CD4-positive, alpha-beta T cell treated with Interleukin-12 subunit alpha and Interleukin-12 subunit beta, for 1 hour (primary cell): ENCODE results near the gene SLC16A13.
"Not testable (repeated sequence)": the region's sequence is repeated elsewhere in the genome, so short reads cannot be mapped to it uniquely, and the experiment has no call there.

Experiments used
- DNase-seq: peaks from one replicate; pipeline ENCODE4 v3.0.0-alpha.2; 2020

Gene SLC16A13

DNA sequence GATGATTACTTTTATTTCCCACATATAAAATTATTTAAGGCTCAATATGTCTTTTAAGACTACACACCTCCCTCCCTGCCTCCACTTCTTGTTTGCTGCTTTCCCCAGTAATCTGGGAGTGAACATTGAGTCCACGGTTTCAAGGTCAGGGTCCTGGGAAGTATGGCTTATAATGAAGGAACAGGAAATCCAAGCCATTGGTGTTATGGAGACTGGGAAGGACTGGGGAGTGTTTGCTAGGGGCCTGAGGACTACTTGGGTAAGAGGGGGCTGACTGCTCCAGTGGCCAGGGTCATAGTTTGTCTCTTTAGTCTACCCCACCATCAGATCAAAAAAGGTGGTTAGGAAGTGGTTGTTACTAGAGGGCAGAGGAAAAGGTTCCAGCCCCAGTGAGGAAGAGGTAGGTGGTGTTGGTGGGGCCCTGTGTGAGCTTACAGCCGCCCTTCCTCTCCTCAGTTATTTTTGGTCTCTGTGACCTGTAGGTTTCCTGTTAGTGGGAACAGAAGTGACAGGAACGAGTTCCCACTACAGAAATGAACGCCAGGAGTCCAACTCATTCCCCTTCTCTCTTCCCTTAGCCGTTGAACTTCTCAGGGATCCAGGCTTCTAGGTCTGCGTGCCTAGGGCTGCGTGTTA lies 742 bp upstream of the SLC16A13 start:
- DNase-seq = peak; percentile 75

DNA sequence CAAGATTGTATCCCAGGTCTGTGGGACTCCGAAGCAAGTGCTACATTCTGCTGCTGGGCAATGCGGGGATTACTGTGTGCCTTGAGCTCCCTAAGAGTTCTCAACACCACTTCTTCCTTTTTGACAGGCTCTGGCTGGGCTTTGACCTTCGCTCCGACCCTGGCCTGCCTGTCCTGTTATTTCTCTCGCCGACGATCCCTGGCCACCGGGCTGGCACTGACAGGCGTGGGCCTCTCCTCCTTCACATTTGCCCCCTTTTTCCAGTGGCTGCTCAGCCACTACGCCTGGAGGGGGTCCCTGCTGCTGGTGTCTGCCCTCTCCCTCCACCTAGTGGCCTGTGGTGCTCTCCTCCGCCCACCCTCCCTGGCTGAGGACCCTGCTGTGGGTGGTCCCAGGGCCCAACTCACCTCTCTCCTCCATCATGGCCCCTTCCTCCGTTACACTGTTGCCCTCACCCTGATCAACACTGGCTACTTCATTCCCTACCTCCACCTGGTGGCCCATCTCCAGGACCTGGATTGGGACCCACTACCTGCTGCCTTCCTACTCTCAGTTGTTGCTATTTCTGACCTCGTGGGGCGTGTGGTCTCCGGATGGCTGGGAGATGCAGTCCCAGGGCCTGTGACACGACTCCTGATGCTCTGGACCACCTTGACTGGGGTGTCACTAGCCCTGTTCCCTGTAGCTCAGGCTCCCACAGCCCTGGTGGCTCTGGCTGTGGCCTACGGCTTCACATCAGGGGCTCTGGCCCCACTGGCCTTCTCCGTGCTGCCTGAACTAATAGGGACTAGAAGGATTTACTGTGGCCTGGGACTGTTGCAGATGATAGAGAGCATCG lies 2.4 kb downstream of the SLC16A13 start:
- no peak for DNase-seq

DNA sequence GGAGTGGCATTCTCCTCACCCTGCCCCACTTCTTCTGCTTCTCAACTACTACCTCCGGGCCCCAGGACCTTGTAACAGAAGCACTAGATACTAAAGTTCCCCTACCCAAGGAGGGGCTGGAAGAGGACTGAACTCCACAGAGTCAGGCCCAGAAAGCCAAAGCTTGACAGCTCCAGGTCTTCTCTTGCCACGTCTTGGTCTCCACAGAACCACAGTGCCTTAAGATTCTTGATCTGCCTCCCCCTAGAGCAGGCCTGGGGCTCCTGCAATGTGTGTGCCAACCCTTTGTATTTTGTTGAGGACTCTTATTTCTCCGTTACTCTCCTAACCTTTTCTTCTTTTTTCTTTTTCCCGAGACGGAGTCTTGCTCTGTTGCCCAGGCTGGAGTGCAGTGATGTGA lies 4.0 kb downstream of the SLC16A13 start:
- no peak for DNase-seq

DNA sequence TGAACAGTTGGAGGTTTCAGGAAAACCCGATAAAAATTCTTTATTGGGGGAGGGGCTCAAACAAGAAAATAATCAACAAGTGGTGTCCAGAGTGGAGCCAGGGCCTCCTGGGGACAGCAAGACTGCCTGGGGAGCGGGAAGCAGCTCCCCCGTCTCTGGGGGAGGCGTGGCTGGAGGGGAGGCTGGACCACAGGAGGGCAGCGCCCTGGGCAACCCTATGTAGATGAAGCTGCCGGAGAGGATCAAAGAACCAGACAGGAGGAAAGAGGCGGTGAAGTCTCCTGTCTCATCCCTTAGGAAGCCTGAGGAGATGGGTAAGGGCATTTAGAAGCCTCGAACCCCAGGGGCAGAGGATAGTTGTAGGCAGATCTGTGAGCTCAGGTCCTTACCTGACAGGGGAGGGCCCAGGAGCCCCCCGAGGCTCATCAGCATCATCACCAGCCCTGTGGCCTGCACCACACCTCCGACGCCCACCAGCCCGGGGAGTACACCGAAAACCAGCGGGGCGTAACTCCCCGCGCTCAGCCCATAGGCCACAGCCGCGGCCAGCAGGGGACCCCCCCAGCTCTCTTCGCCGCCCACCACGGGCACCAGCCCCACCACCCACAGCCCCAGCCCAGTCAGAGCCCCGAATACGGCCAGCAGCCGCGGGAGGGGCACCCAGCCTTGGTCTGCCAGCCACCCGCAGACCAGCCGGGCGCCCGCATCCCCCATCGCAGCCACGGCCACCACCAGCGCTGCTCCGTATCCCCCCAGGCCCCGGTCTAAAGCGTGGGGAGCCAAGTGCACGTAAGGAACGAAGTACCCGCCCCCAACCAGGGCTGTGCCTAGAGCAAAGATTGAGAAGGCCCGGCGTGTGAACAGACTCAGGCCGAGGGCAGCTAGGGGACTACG lies 6.0 kb downstream of the SLC16A13 start:
- DNase-seq = peak; percentile 39

DNA sequence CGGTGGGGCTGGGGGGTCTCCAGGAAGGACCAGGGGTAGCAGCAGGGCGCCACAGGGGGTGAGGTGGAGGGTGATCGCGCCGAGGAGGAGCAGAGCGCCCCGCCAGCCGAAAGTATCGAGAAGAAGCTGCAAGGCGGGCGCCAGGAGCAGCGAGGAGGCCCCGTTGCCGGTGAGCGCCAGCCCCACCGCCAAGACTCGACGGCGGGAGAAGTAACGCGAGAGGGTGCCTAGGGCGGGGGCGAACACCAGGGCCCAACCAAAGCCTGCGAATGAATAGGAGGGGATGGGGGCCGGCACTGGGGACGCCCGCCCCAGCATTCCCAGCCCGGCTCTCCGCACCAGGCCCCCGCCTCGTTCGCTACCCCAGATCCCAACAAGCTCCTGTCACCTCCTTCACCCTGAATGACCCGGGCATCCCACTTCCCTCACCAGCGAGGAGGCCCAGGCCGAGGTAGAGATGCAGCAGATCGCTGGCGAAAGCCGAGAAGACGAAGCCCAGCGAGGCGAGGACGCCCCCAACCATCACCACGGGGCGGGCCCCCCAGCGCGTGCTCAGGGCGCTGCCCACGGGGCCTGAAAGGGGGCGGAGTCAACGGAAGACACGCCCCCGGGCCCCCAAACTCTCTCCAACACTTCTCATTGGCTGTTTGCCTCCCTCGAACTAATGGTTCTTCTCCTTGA lies 6.8 kb downstream of the SLC16A13 start:
- DNase-seq = peak; percentile 57

DNA sequence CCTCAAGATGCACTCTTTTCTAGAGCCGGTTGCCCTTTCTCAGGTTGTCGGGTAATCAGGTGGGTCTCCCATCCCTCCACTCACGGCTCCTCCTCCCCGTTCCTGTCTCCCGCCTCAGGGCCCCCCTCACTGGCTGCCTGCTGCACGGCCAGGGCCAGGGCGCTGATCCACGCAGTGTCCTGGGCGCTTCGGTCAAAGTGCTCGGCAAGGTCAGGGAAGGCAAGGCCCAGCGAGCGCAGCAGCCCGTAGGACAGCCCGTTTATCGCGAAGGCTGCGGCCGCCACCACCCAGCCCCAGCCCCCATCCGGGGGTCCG lies 7.3 kb downstream of the SLC16A13 start:
- DNase-seq = no peak

DNA sequence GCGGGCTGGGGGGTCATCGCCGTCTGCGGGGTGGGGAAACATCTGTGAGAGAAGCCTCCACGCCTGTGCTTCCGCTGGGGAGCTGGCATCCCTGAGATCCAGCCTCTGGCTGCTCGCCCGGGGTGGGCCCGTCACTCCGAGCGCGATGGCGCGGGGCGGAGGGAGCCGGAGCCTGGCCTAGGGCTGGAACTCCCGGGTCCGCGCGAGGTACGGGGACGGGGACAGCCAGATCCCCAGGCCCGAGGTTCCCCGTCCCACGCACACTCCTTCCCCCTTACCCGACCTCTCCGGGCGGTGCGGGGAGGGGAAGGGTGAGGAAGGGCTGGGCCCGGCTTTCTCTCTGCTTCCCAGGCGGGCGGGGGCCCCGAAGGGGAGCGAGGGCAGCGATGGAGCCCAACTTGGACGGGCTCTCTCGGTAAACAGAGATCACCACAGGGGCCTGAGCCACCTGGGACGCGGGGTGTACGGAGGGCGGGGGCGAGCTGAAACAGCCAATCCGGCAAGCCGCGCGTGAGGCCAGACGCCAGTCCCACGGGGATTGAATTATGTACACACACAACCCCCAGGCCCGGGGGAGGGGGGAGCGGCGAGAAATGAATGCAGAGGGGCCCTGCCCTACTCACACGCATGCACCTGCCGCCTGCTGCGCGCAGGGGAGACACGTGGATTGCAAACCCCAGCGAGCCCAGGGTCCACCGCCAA lies 7.8 kb downstream of the SLC16A13 start, which contains the start of gene SLC16A11:
Gene SLC16A11 (minus strand): TSS at position 596 of the 702 bp plus-strand sequence. CDS start 579 bp downstream, at position 17.
- peak; percentile 24 for DNase-seq

DNA sequence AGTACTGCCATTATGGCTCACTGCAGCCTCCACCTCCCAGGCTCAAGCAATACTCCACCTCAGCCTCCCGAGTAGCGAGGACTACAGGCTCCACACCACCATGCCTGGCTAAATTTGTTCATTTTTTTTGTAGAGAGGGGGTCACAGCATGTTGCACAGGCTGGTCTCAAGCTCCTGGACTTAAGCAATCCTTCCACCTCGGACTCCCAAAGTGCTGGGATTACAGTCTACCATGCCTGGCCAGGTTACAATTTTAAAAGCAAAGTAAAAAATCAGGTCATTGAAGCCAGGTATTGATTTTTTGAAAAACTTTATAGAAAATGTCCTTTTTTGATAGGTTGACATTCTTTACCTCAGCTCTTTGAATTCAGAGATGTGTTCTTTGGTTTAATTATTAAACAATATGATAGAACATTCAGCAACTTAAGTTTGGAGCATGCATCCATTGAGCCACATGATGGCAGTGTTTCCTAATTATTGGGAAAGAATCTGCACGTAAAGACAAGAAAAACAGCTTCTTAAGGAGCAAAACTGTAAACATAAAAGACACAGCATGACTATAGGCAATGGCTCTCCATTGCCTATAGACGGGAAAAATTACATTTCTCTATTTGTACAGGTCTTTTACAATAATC lies 9.8 kb downstream of the SLC16A13 start:
- peak; percentile 82 for DNase-seq

DNA sequence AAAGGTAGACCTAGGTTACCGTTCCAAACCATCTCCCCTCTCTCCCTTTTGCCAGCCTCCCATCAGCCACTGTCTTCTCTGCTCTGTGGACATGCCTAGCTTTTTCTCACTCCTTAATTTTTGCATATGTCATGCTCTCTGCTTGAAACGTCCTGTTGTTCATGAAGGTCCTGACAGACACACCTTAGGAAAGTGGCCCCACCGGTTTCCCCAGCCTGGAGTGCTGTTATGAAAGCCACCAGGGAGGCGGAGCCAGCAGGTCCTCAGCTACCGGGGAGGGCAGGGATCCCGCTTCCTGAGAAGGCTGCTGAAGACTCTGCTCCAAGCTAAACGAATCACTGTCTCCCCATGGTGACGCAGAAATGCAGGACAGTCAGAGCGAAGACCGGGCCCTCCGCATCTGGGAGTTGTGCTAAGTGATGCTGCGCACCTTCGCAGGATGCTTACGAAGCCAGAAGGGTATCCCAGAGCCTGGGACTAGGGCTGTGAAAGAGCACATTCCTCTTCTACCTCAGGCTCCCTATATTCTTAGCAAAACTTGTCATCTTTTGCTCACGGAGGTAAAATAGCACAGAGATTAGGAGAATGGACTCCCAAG lies 10.4 kb downstream of the SLC16A13 start:
- DNase-seq = peak; percentile 41

DNA sequence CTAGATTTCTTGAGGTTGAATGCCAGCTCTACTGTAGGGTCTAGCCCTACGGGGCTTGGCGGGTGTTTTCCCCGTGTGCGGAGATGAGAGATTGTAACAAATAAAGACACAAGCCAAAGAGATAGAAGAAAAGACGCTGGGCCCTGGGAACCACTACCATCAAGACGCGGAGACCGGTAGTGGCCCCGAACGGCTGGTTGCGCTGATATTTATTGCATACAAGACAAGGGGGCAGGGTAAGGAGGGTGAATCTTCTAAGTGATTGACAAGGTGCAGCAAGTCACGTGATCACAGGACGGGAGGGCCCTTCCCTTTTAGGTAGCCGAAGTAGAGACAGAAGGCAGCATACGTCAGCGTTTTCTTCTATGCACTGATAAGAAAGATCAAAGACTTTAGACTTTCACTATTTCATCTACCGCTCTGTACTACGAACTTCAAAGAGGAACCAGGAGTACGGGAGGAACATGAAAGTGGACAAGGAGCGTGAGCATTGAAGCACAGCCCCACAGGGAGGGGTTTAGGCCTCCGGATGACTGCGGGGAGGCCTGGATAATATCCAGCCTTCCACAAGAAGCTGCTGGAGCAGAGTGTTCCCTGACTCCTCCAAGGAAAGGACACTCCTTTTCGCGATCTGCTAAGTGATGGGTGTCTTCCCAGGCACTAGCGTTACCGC lies 11.0 kb downstream of the SLC16A13 start:
- peak; percentile 90 for DNase-seq

DNA sequence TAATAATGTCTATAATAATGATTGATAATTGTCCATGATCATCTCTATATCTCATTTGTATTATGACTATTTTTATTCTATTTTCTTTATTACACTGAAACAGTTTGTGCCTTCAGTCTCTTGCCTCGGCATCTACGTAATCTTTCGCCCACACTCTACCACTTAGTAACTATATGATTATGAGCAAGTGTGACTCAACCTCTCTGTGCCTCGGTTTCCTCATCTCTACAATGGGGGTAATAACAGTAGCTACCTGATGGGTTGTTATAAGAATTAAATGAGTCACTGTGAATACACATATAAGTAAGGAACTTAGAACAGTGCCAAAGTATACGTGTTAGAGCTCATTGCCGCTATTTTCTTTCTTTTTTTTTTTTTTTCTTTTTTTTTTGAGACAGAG lies 11.8 kb downstream of the SLC16A13 start:
- DNase-seq = peak; percentile 10

DNA sequence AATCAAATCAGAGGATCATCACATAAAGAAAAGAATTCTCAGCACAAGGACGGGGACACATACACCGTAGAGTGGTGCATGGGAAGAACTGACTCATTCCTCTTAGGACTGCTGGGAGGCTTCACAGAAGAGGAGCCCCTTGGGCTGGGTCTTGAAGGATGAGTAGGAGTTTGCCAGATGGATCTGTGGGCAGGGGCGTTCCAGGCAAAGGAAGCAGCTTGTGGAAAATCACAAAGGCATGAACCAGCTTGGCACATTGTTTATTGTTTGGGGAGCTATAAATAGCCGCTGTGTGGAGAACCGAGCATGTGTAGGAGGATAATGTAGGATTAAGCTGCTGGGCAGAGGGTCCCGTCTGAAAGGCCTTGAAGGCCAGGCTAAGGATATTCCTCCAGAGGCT lies 13.2 kb downstream of the SLC16A13 start:
- no peak for DNase-seq

DNA sequence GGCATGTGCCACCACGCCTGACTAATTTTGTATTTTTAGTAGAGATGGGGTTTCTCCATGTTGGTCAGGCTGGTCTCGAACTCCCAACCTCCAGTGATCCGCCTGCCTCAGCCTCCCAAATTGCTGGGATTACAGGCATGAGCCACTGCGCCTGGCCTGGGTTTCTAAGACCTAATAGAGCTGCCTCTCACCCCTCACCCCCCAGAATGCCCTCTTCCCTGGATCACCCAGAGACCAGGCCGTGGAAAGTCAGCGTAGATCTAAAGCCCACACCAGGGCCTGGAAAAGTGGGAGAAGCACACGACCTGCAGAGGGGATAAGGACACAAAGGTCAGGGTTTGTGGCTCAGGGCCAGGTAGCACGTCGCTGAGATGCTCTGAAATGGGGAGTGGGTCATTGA lies 14.8 kb downstream of the SLC16A13 start:
- DNase-seq = not testable (repeated sequence)

DNA sequence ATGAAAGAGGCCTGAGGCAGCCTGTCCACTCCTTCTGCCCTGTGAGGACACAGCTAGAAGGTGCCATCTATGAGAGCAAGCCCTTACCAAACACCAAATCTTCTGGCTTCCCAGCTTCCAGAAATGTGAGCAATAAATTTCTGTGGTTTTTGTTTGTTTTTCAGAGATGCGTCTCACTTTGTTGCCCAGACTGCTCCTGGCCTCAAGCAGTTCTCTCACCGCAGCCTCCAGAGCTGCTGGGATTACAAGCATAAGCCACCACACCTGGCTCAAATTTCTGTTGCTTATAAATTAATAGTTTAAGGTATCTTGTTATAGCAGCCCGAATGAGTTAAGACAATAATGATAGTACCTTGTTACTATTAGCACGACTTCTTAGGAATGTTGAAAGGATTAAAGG lies 20.6 kb downstream of the SLC16A13 start:
- DNase-seq = no peak

DNA sequence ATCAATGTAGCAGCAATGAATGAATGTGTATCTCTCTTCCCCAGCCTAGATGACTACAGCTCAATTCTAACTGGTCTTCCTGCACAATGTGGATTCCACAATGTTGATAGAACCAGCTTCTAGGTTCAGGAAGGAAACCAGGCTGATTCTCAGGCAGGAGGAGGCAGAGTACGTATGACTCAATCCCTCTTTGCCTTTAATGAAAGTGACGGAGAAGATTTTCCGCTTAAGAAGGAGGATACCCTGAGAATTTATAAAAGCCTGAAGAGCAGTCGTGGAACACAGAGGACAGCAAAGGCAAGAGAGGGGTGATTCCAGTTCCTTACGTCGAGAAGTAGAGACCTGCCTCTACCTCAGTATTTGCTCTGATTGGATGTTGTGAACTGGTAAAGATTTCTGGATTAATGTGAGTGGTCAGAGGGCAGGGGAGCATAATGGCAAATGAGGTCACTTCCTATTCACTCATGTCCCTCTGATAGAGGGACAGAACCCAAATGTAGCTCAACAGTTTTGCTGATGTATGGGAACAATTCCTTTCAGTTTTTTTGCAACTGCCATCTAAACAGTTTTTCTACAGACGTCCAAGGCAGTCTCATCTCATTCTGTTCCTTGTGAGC lies 23.1 kb downstream of the SLC16A13 start:
- DNase-seq = no peak

DNA sequence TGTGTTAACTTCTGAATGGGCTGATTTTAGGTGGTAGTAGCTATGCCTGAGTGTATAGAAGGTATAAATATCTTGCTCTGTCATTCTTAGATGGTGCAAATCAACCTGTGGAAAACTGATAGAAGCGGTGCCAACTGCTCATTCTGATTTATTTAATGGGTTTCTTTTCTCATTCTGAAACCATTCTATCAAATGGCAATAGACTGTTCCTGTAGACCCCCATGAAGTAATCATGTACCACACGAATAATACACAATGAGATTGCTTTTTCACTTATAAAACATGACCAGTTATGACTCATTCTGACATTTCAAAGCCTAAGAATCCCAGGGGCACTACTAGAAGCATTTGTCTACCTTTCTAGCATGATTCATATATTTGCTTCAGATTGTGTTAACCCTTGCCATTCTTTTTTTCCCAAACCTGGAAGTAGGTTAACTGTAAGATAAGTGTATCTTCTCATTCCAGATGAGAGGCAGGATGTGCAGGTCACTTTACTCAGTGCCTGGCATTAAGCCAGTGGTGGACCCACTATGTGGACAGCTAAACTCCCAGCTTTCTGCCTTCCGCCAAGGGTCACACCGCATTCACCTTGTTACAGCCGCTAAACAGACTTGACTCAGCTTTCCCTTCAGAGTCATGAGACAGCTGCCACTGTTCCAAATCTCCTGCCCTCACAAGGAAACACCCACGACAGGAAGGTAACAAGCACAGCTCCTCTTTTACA lies 24.5 kb downstream of the SLC16A13 start:
- no peak for DNase-seq

DNA sequence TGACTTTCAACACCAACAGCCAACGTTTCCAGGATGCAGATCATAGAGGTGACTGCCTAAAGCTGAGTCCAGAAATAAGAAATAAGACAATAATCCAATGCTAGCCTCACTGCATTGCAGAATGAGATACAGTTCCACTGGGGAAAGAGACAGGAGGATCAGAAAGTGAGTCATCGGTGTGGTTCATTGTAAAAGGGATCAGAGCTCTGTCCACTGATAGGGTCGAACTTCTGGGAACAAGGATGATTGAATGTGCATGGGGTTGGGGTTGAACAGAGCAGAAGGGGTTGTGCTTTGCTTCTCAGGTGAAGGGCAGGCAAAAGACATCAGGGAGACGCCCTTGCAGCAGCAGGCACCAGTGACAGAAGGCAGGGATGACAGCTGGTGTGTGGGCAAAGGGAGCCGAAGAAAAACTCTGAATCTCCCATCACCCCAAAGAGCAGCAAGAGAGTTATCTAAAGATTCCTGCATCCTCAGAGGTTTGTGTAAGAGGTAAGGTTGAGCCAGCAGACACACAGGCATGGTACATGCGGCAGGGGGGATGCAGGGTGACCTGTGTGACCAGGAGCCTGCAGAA lies 27.8 kb downstream of the SLC16A13 start:
- DNase-seq = no peak

DNA sequence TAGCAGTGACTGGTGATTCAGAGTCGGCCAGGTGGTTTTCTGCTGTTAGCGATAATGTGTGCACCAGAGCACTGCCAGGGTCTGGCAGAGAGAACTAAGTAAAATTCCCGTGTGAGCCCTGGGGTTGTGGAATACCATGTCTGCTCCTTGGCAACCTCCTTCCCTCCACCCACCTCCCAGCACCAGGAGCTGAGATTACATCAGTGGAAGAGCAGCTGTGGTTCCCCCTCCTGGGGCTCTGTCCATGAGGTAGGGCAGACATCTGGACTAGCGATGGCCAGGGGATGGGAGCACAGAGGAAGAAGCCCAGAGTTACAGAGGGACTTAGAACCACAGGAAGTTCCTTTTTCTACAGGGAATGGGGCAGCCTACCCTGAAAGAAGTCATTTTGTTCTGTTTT lies 28.4 kb downstream of the SLC16A13 start:
- no peak for DNase-seq

DNA sequence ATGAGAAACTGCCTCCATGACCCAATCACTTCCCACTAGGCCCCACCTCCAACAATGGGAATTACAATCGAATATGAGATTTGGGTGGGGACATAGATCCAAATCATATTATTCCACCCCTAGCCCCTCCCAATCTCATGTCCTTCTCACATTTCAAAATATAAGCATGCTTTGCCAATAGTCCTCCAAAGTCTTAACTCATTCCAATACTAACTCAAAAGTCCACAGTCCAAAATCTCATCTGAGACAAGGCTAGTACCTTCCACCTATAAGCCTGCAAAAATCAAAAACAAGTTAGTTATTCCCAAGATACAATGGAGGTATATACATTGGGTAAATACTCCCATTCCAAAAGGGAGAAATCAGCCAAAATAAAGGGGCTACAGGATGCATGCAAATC lies 31.4 kb downstream of the SLC16A13 start:
- no peak for DNase-seq
